NCI-H128 (cell line): ENCODE measurements around the gene CMBL.
A peak's percentile ranks its signal among the peaks of the same experiment; 100 is the strongest.
"Not testable (repeated sequence)": the region's sequence is repeated elsewhere in the genome, so short reads cannot be mapped to it uniquely, and the experiment has no call there.

Experiments
- DNase-seq: peaks from one replicate; lab custom pipeline; 2025; ENCODE audit not compliant: unreplicated experiment; lab: John Stamatoyannopoulos, UW

The CMBL gene

GRCh38 chr5:10262121-10262774 is 45.5 kb downstream of the CMBL start:
- DNase-seq, result no peak

- no peak for DNase-seq
Observed at GRCh38 chr5:10261065-10261464, 46.6 kb downstream of the CMBL start.

- DNase-seq, result no peak
Observed at GRCh38 chr5:10259899-10260298, 47.8 kb downstream of the CMBL start.

GRCh38 chr5:10257870-10258269 is 49.8 kb downstream of the CMBL start:
- no peak for DNase-seq

GRCh38 chr5:10254686-10255085 is 53.0 kb downstream of the CMBL start:
- no peak for DNase-seq

- DNase-seq, result no peak
Observed at GRCh38 chr5:10253390-10253789, 54.3 kb downstream of the CMBL start.

- DNase-seq, result no peak
Observed at GRCh38 chr5:10251405-10251804, 56.3 kb downstream of the CMBL start.

- DNase-seq, result peak; percentile 42
Observed at GRCh38 chr5:10250806-10251276, 56.9 kb downstream of the CMBL start.

GRCh38 chr5:10249948-10250805 is 57.5 kb downstream of the CMBL start, which contains the start of gene CCT5:
Gene CCT5 (plus strand): TSS chr5:10250280. CDS start chr5:10250341, 61 bp downstream.
- DNase-seq, result peak; percentile 98

GRCh38 chr5:10248378-10249260 is 59.1 kb downstream of the CMBL start:
- no peak for DNase-seq

- DNase-seq, result not testable (repeated sequence)
Observed at GRCh38 chr5:10247217-10247616, 60.5 kb downstream of the CMBL start.

GRCh38 chr5:10246761-10247160 is 60.9 kb downstream of the CMBL start:
- DNase-seq, result no peak

- no peak for DNase-seq
Observed at GRCh38 chr5:10244342-10244944, 63.3 kb downstream of the CMBL start.

- DNase-seq, result no peak
Observed at GRCh38 chr5:10243660-10244240, 64.0 kb downstream of the CMBL start.

- no peak for DNase-seq
Observed at GRCh38 chr5:10235350-10235749, 72.4 kb downstream of the CMBL start.

GRCh38 chr5:10233505-10233904 is 74.2 kb downstream of the CMBL start:
- no peak for DNase-seq

GRCh38 chr5:10233011-10233410 is 74.7 kb downstream of the CMBL start:
- no peak for DNase-seq

- DNase-seq, result no peak
Observed at GRCh38 chr5:10232386-10232785, 75.3 kb downstream of the CMBL start.

GRCh38 chr5:10229306-10230048 is 78.2 kb downstream of the CMBL start:
- no peak for DNase-seq

GRCh38 chr5:10228288-10228687 is 79.4 kb downstream of the CMBL start:
- no peak for DNase-seq
